PFSK-1 (cell line): ENCODE data around the gene UBXN7.

Experiments
- FOXP2 ChIP-seq: optimal IDR thresholded peaks from 2 replicates; pipeline ENCODE3; 2011; ENCODE audit warnings: borderline replicate concordance, control low read depth, inconsistent platforms; ENCODE audit not compliant: insufficient read depth; ENCODE audit errors: extremely low read length, extremely low read depth
- POLR2AphosphoS5 ChIP-seq: IDR thresholded peaks from 2 replicates; pipeline ENCODE4 v1.6.1; 2012; ENCODE audit warnings: low read depth, mild to moderate bottlenecking, control low read depth, low read length, moderate library complexity
- REST ChIP-seq, 2 experiments: IDR thresholded peaks; 2 replicates each; pipeline versions ENCODE4 v1.6.1 to v1.8.0; 2011 to 2012; ENCODE audit warnings: low read depth in 2 of 2, low read length in 2 of 2, control low read depth in 1 of 2, inconsistent platforms in 1 of 2, mild to moderate bottlenecking in 1 of 2, moderate library complexity in 1 of 2; ENCODE audit not compliant: insufficient read depth in 1 of 2
- SIN3A ChIP-seq: IDR thresholded peaks from 2 replicates; pipeline ENCODE4 v1.6.1; 2012; ENCODE audit warnings: mild to moderate bottlenecking, low read length, moderate library complexity, borderline replicate concordance; ENCODE audit not compliant: insufficient read depth
- TAF1 ChIP-seq: IDR thresholded peaks from 2 replicates; pipeline ENCODE4 v1.6.1; 2012; ENCODE audit warnings: low read length, control low read depth, borderline replicate concordance; ENCODE audit not compliant: insufficient read depth

The UBXN7 gene

GRCh38 chr3:196341137-196341536, 91.1 kb downstream of the UBXN7 start:
- no peak for TF ChIP-seq FOXP2
- TF ChIP-seq REST (IDR thresholded peaks at IDR 0.05; ENCODE audit: insufficient read depth in 1 of 2, low read depth in 2 of 2, low read length in 2 of 2) = no peak
- no peak for TF ChIP-seq POLR2AphosphoS5
- TF ChIP-seq TAF1 = no peak
- no peak for TF ChIP-seq SIN3A

GRCh38 chr3:196340466-196340865, 91.8 kb downstream of the UBXN7 start:
- TF ChIP-seq FOXP2 (no peak), TAF1 (no peak), REST (IDR thresholded peaks at IDR 0.05; ENCODE audit: insufficient read depth in 1 of 2, low read depth in 2 of 2, low read length in 2 of 2) (no peak), SIN3A (no peak), POLR2AphosphoS5 (no peak)

GRCh38 chr3:196339493-196340254, 92.6 kb downstream of the UBXN7 start:
- TF ChIP-seq REST (IDR thresholded peaks at IDR 0.05; ENCODE audit: insufficient read depth in 1 of 2, low read depth in 2 of 2, low read length in 2 of 2) (no peak), FOXP2 (no peak), POLR2AphosphoS5 (no peak), SIN3A (no peak), TAF1 (no peak)

GRCh38 chr3:196339044-196339443, 93.2 kb downstream of the UBXN7 start:
- TF ChIP-seq SIN3A (no peak), REST (IDR thresholded peaks at IDR 0.05; ENCODE audit: insufficient read depth in 1 of 2, low read depth in 2 of 2, low read length in 2 of 2) (no peak), POLR2AphosphoS5 (no peak), FOXP2 (no peak), TAF1 (no peak)
